K562 (cell line): ENCODE measurements around the gene INSM2. TPM values are rescaled to one million over a fixed set of nuclear protein-coding genes. Genes with fewer than 3 reads are reported as not detected.

Source experiments
- ATAC-seq: fragments of 200-7000 bp; cut with Tn5 transposase; 3 replicates; pipeline ENCODE4 v1.9.1; 2020; ENCODE audit warnings: moderate library complexity
- BruUV-seq: library from RNA; stranded (reverse); fragments of 400-500 nt; replicated peaks from 2 replicates; lab custom pipeline; 2021; lab: Mats Ljungman, UMichigan
- CTCF ChIA-PET: fragments of 300-600 bp; formaldehyde crosslinking; extraction: SDS; loops from one replicate; lab custom pipeline; 2021; ENCODE audit warnings: low intra/inter-chr PET ratio; lab: Yijun Ruan, JAX
- POLR2A ChIA-PET: fragments of 300-600, 350-650 bp; sonication (Branson Sonifier 250); formaldehyde crosslinking; extraction: SDS; loops from one replicate; lab custom pipeline; 2021; ENCODE audit warnings: antibody characterized with exemption, inconsistent platforms; lab: Yijun Ruan, JAX
- DNase-seq, 4 experiments: peaks; one replicate each; pipeline versions ENCODE4 v3.0.0 to v3.0.0-alpha.2; 2011 to 2018; ENCODE audit warnings: low spot score in 3 of 4, mixed read lengths in 3 of 4; ENCODE audit errors: extremely low read depth in 1 of 4
- FAIRE-seq: peaks from 2 replicates; lab custom pipeline; 2011; peaks lifted over from hg19 to GRCh38; lab: Jason Lieb, UNC
- H2AFZ ChIP-seq: 2 replicates; pipeline ENCODE4 v1.6.0; 2011; ENCODE audit warnings: low read depth, low read length, control low read depth, inconsistent platforms
- H3K27ac ChIP-seq: fragments of 200-600 bp; 3 replicates; pipeline ENCODE4 v1.8.0; 2011; ENCODE audit warnings: low read depth, mild to moderate bottlenecking, control low read depth, inconsistent platforms, low read length, moderate library complexity, mixed read lengths; ENCODE audit errors: extremely low read depth
- H3K27me3 ChIP-seq, 2 experiments: fragments of 300-600 bp in 1 of 2; 2 replicates in 1 of 2; 3 replicates in 1 of 2; pipeline versions ENCODE4 v1.6.0 to v1.8.0; 2011; ENCODE audit warnings: inconsistent platforms in 2 of 2, low read length in 2 of 2, mild to moderate bottlenecking in 1 of 2, mixed read lengths in 1 of 2, moderate library complexity in 1 of 2; ENCODE audit not compliant: control insufficient read depth in 2 of 2, insufficient read depth in 2 of 2
- H3K36me3 ChIP-seq: fragments of 300-600 bp; 3 replicates; pipeline ENCODE4 v1.8.0; 2011; ENCODE audit warnings: mild to moderate bottlenecking, low read length, inconsistent platforms; ENCODE audit not compliant: control insufficient read depth, insufficient read depth
- H3K4me1 ChIP-seq, 2 experiments: fragments of 200-600 bp in 1 of 2; replicated peaks in 1 of 2; 2 replicates in 1 of 2; 3 replicates in 1 of 2; pipeline versions ENCODE4 v1.5.1 to v1.8.0; 2011; ENCODE audit warnings: inconsistent platforms in 2 of 2, low read length in 2 of 2, mild to moderate bottlenecking in 1 of 2, mixed read lengths in 1 of 2, moderate library complexity in 1 of 2; ENCODE audit not compliant: control insufficient read depth in 2 of 2, insufficient read depth in 2 of 2
- H3K4me2 ChIP-seq: 2 replicates; pipeline ENCODE4 v1.6.1; 2011; ENCODE audit warnings: low read length, control low read depth, inconsistent platforms, mixed read lengths; ENCODE audit not compliant: insufficient read depth
- H3K4me3 ChIP-seq: fragments of 200-600 bp; sonication (generic), shearing (Covaris generic); 2 replicates; pipeline ENCODE4 v1.5.1; 2016; ENCODE audit warnings: control low read depth, inconsistent platforms
- H3K79me2 ChIP-seq: fragments of 200-600 bp; 3 replicates; pipeline ENCODE4 v1.8.0; 2011; ENCODE audit warnings: low read length, inconsistent platforms; ENCODE audit not compliant: control insufficient read depth, insufficient read depth
- H3K9ac ChIP-seq, 2 experiments: 2 replicates each; pipeline versions ENCODE4 v1.6.0 to v1.6.1; 2011; ENCODE audit warnings: low read depth in 2 of 2, low read length in 2 of 2, control low read depth in 1 of 2, inconsistent platforms in 1 of 2, mild to moderate bottlenecking in 1 of 2, mixed read lengths in 1 of 2; ENCODE audit not compliant: insufficient read depth in 1 of 2
- H3K9me1 ChIP-seq: one replicate; pipeline ENCODE4 v1.6.0; 2011; ENCODE audit warnings: inconsistent platforms, mild to moderate bottlenecking, low read length, moderate library complexity; ENCODE audit not compliant: control insufficient read depth, insufficient read depth
- H3K9me3 ChIP-seq: replicated peaks from 2 replicates; pipeline ENCODE4 v1.5.1; 2011; ENCODE audit warnings: low read depth, low read length, inconsistent platforms; ENCODE audit not compliant: control insufficient read depth, insufficient read depth
- H4K20me1 ChIP-seq: replicated peaks from 2 replicates; pipeline ENCODE4 v1.6.1; 2011; ENCODE audit warnings: low read length, inconsistent platforms, mixed read lengths; ENCODE audit not compliant: control insufficient read depth, insufficient read depth
- DDX20 ChIP-seq: fragments of 450-650 bp; IDR thresholded peaks from 2 replicates; pipeline ENCODE4 v1.6.1; 2016; ENCODE audit warnings: missing genetic modification characterization, low read depth, mild to moderate bottlenecking, missing compliant biosample characterization, moderate library complexity
- DIDO1 ChIP-seq: fragments of 450-650 bp; IDR thresholded peaks from 2 replicates; pipeline ENCODE4 v1.6.1; 2016; ENCODE audit warnings: low read depth, missing biosample characterization, missing genetic modification characterization
- ETV6 ChIP-seq, 3 experiments: fragments of 150-350 bp in 1 of 3; sonication (generic) in 1 of 3; formaldehyde crosslinking in 1 of 3; IDR thresholded peaks; 2 replicates each; pipeline versions ENCODE4 v1.6.1 to v1.8.0; 2014 to 2022; ENCODE audit warnings: borderline replicate concordance in 2 of 3, low read depth in 2 of 3, antibody characterized with exemption in 1 of 3, low read length in 1 of 3, mild to moderate bottlenecking in 1 of 3, missing genetic modification reagents in 1 of 3
- FOXK1 ChIP-seq: sonication (generic); formaldehyde crosslinking; IDR thresholded peaks from 2 replicates; pipeline ENCODE4 v1.8.0; 2022; ENCODE audit warnings: missing genetic modification reagents, mild to moderate bottlenecking, borderline replicate concordance
- KLF10 ChIP-seq: fragments of 250-450 bp; sonication (Bioruptor Pico); IDR thresholded peaks from 2 replicates; pipeline ENCODE4 v1.6.1; 2021; ENCODE audit warnings: matching md5 sums
- MAFG ChIP-seq: fragments of 450-650 bp; conservative IDR thresholded peaks from 2 replicates; pipeline ENCODE4 v1.6.1; 2016; ENCODE audit warnings: missing genetic modification characterization, missing compliant biosample characterization
- NCOA4 ChIP-seq: fragments of 450-650 bp; IDR thresholded peaks from 2 replicates; pipeline ENCODE4 v1.6.1; 2018; ENCODE audit warnings: mild to moderate bottlenecking; ENCODE audit not compliant: partially characterized antibody
- NFE2L1 ChIP-seq: fragments of 450-650 bp; IDR thresholded peaks from 2 replicates; pipeline ENCODE4 v1.6.1; 2016; ENCODE audit warnings: missing genetic modification characterization, low read depth, mild to moderate bottlenecking, missing compliant biosample characterization, moderate library complexity, borderline replicate concordance
- NR2C2 ChIP-seq, 2 experiments: fragments of 200-800 bp in 1 of 2; sonication (Bioruptor generic) in 1 of 2; sonication (generic) in 1 of 2; formaldehyde crosslinking in 1 of 2; IDR thresholded peaks; 2 replicates each; pipeline versions ENCODE4 v1.6.1 to v1.8.0; 2016 to 2022; ENCODE audit warnings: mild to moderate bottlenecking in 1 of 2, missing compliant biosample characterization in 1 of 2, missing genetic modification characterization in 1 of 2, missing genetic modification reagents in 1 of 2
- ZBED1 ChIP-seq: IDR thresholded peaks from 2 replicates; pipeline ENCODE4 v1.6.1; 2014
- ZFP30 ChIP-seq: fragments of 250-450 bp; sonication (Bioruptor Pico); IDR thresholded peaks from 2 replicates; pipeline ENCODE4 v1.8.0; 2022; ENCODE audit warnings: moderate library complexity, mild to moderate bottlenecking, inconsistent platforms, borderline replicate concordance
- ZNF134 ChIP-seq: fragments of 250-450 bp; sonication (Bioruptor Pico); conservative IDR thresholded peaks from 2 replicates; pipeline ENCODE4 v1.4.0; 2020
- ZNF146 ChIP-seq: IDR thresholded peaks from one replicate; pipeline ENCODE4 v1.6.1; 2018; ENCODE audit warnings: missing compliant biosample characterization; ENCODE audit not compliant: unreplicated experiment
- ZNF311 ChIP-seq: fragments of 250-450 bp; sonication (Bioruptor Pico); IDR thresholded peaks from 2 replicates; pipeline ENCODE4 v1.4.0; 2020; ENCODE audit warnings: mild to moderate bottlenecking, moderate library complexity
- ZNF785 ChIP-seq: fragments of 250-450 bp; sonication (Bioruptor Pico); IDR thresholded peaks from 2 replicates; pipeline ENCODE4 v1.4.0; 2020; ENCODE audit warnings: mild to moderate bottlenecking
- in situ Hi-C: fragments of 300-500 bp; cut with MboI; formaldehyde crosslinking; loops from 4 replicates; pipeline ENCODE4 v1.15.0; 2018; ENCODE audit warnings: inconsistent platforms, mixed read lengths
- intact Hi-C: fragments of 100-400 bp; cut with micrococcal nuclease; formaldehyde crosslinking; loops from 2 replicates; pipeline ENCODE4 v1.14.2; 2022
- polyA plus RNA-seq, 8 experiments: library from polyadenylated mRNA; depleted of rRNA in 4 of 8; stranded (reverse) in 5 of 8; unstranded in 3 of 8; fragments of >200 nt; fragmentation: Nextera tagmentation in 2 of 8; fragmentation: Illumina TruSeq in 1 of 8; extraction: Ambion mirVana in 2 of 8; extraction: Trizol in 1 of 8; gene quantifications; 2 replicates each; pipeline versions ENCODE4 v1.2.1 to v1.2.3, GENCODE V29; 2011 to 2014; ENCODE audit warnings: inconsistent platforms in 1 of 8, missing spikeins in 1 of 8
- total RNA-seq, 7 experiments: library from RNA; depleted of rRNA in 6 of 7; stranded (reverse); fragments of >200 nt in 6 of 7; fragmentation: Illumina TruSeq in 2 of 7; extraction: Trizol in 2 of 7; gene quantifications; 2 replicates each; pipeline versions ENCODE4 v1.2.1 to v1.2.3, GENCODE V29; 2011 to 2021; ENCODE audit warnings: low replicate concordance in 1 of 7
- TF ChIP-seq, protein P1 (sequence below): sonication (generic); formaldehyde crosslinking; IDR thresholded peaks from 2 replicates; pipeline ENCODE4 v1.8.1; 2023; ENCODE audit warnings: missing genetic modification reagents, mild to moderate bottlenecking, borderline replicate concordance
- TF ChIP-seq, protein P2 (sequence below): sonication (generic); formaldehyde crosslinking; IDR thresholded peaks from 2 replicates; pipeline ENCODE4 v1.8.0; 2022; ENCODE audit warnings: mild to moderate bottlenecking, missing genetic modification reagents

The INSM2 gene
- total and polyA plus RNA-seq, 9 of the 15 experiments (the other 6 are each of a cell fraction or from before 2014, with no cell fraction given) = not detected

DNA sequence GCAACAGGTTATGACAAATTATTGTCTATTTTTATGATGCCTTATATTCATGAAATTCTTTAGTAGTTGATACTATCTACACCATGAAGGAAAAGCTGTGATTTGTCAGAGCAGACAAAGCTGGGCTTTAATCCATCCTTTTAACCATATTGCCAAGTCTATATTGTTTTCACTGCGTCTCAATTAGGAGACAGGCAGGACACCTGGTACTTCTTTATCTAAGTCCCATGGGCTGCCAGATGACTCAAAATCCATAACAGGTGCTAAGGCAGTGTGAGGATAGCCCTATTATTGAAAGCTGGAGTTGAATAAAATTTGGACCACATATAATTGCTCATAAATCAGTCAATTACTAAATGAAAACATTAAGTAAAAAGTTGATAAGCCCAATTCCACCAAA lies 22.6 kb downstream of the INSM2 start (continued):
- TF ChIP-seq, protein P1, sequence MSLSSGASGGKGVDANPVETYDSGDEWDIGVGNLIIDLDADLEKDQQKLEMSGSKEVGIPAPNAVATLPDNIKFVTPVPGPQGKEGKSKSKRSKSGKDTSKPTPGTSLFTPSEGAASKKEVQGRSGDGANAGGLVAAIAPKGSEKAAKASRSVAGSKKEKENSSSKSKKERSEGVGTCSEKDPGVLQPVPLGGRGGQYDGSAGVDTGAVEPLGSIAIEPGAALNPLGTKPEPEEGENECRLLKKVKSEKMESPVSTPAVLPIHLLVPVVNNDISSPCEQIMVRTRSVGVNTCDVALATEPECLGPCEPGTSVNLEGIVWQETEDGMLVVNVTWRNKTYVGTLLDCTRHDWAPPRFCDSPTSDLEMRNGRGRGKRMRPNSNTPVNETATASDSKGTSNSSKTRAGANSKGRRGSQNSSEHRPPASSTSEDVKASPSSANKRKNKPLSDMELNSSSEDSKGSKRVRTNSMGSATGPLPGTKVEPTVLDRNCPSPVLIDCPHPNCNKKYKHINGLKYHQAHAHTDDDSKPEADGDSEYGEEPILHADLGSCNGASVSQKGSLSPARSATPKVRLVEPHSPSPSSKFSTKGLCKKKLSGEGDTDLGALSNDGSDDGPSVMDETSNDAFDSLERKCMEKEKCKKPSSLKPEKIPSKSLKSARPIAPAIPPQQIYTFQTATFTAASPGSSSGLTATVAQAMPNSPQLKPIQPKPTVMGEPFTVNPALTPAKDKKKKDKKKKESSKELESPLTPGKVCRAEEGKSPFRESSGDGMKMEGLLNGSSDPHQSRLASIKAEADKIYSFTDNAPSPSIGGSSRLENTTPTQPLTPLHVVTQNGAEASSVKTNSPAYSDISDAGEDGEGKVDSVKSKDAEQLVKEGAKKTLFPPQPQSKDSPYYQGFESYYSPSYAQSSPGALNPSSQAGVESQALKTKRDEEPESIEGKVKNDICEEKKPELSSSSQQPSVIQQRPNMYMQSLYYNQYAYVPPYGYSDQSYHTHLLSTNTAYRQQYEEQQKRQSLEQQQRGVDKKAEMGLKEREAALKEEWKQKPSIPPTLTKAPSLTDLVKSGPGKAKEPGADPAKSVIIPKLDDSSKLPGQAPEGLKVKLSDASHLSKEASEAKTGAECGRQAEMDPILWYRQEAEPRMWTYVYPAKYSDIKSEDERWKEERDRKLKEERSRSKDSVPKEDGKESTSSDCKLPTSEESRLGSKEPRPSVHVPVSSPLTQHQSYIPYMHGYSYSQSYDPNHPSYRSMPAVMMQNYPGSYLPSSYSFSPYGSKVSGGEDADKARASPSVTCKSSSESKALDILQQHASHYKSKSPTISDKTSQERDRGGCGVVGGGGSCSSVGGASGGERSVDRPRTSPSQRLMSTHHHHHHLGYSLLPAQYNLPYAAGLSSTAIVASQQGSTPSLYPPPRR (CRISPR knock-in tag) = no peak
- no peak for TF ChIP-seq ETV6 (IDR thresholded peaks at IDR 0.05; ENCODE audit: borderline replicate concordance in 1 of 2, low read depth in 2 of 2, low read length in 1 of 2)
- no peak for TF ChIP-seq ETV6 (CRISPR knock-in tag; IDR thresholded peaks at IDR 0.05; ENCODE audit: borderline replicate concordance)
- TF ChIP-seq DIDO1 (tag) = no peak
- no peak for TF ChIP-seq FOXK1 (CRISPR knock-in tag)

DNA sequence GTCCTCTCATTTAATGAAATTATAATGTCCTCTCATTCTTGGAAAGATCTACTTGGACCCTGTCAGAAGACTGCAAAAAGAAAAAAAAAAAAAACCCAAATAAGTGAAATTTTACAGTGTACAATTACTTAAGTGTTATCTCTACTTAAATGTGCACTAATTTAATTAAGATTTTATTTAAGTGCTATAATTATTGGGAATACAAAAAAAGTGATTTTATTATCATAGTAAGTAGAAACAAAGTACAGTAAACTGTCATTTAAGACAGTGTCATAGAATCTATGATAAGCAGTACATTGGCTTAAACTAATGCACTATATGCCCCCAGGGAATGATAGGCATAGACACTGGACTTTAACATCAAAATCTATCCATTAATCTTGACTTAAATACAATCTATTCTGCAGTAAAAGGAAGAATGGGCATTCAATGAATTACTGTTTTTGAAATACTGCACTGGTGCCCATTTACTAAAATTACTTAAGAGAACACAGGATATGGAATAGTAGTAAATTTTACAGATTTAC lies 23.3 kb downstream of the INSM2 start:
- Histone ChIP-seq H3K9me1 (no peaks in the 10 kb centered on the region), H4K20me1 (no peaks in the 10 kb centered on the region), H3K36me3 (no peaks in the 10 kb centered on the region), H2AFZ (no peak overlapping the region), H3K9me3 (no peaks in the 10 kb centered on the region), H3K79me2 (no peaks in the 10 kb centered on the region), H3K4me3 (no peak overlapping the region), H3K27ac (no peak overlapping the region), H3K27me3 (no peaks in the 10 kb centered on the region), H3K4me1 (no peaks in the 10 kb centered on the region), H3K9ac (no peak overlapping the region), H3K4me2 (no peak overlapping the region)
- DNase-seq (no peak), ATAC-seq (no peak), FAIRE-seq (no peak)
- intact Hi-C loops = no loop called here
- POLR2A ChIA-PET = no interaction called here
- no TSS peak for BruUV-seq
- in situ Hi-C loops = no loop called here
- CTCF ChIA-PET = no interaction called here
- no peak for TF ChIP-seq ZNF785 (CRISPR knock-in tag)
- no peak for TF ChIP-seq NFE2L1 (tag)
- no peak for TF ChIP-seq ZNF134 (CRISPR knock-in tag)
- TF ChIP-seq, protein P2, sequence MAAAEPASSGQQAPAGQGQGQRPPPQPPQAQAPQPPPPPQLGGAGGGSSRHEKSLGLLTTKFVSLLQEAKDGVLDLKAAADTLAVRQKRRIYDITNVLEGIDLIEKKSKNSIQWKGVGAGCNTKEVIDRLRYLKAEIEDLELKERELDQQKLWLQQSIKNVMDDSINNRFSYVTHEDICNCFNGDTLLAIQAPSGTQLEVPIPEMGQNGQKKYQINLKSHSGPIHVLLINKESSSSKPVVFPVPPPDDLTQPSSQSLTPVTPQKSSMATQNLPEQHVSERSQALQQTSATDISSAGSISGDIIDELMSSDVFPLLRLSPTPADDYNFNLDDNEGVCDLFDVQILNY (CRISPR knock-in tag) = no peak
- TF ChIP-seq ZNF146 (CRISPR knock-in tag) = no peak
- no peak for TF ChIP-seq NR2C2 (CRISPR knock-in tag; IDR thresholded peaks at IDR 0.05)
- TF ChIP-seq NR2C2 (tag; IDR thresholded peaks at IDR 0.05) = no peak
- no peak for TF ChIP-seq ZNF311 (CRISPR knock-in tag)
- no peak for TF ChIP-seq NCOA4
- no peak for TF ChIP-seq ZFP30 (CRISPR knock-in tag)
- TF ChIP-seq DDX20 (tag) = no peak
- no peak for TF ChIP-seq ZBED1
- no peak for TF ChIP-seq MAFG (tag)
- TF ChIP-seq KLF10 (CRISPR knock-in tag) = no peak
